SK-N-SH (cell line): ENCODE results near the gene KRTAP2-3. TPM values are rescaled to one million over a fixed set of nuclear protein-coding genes. Genes with fewer than 3 reads are reported as not detected.

Experiments
- CTCF ChIA-PET: fragments of 300-600, 350-600 bp; formaldehyde crosslinking; extraction: SDS; loops from one replicate; lab custom pipeline; 2021; lab: Yijun Ruan, JAX
- POLR2A ChIA-PET: fragments of 350-600 bp; sonication (Branson Sonifier 250); formaldehyde crosslinking; extraction: SDS; loops from one replicate; lab custom pipeline; 2020; ENCODE audit warnings: antibody characterized with exemption, inconsistent platforms; lab: Yijun Ruan, JAX
- DNase-seq: peaks from one replicate; pipeline ENCODE4 v3.0.0; 2012
- H2AFZ ChIP-seq: fragments of 200-600 bp; sonication (generic); 2 replicates; pipeline ENCODE4 v1.8.1; 2016; ENCODE audit warnings: antibody characterized with exemption, mild to moderate bottlenecking, low read depth
- H3F3A ChIP-seq: fragments of 200-600 bp; sonication (generic); replicated peaks from 2 replicates; pipeline ENCODE3; 2016; ENCODE audit warnings: antibody characterized with exemption, mild to moderate bottlenecking; ENCODE audit not compliant: insufficient read depth
- H3K27ac ChIP-seq, 2 experiments: fragments of 200-500 bp in 1 of 2; fragments of 200-600 bp in 1 of 2; sonication (Bioruptor generic) in 1 of 2; sonication (generic), shearing (Covaris generic) in 1 of 2; 2 replicates each; pipeline versions ENCODE4 v1.5.1 to v1.6.1; 2014 to 2016; ENCODE audit warnings: low read depth in 2 of 2, inconsistent platforms in 1 of 2, low read length in 1 of 2, mild to moderate bottlenecking in 1 of 2, mixed read lengths in 1 of 2
- H3K27me3 ChIP-seq: fragments of 200-600 bp; sonication (generic), shearing (Covaris generic); 2 replicates; pipeline ENCODE4 v1.6.1; 2016; ENCODE audit warnings: mixed run types; ENCODE audit not compliant: insufficient read depth
- H3K36me3 ChIP-seq, 2 experiments: fragments of 200-500 bp in 1 of 2; fragments of 200-600 bp in 1 of 2; sonication (Bioruptor generic) in 1 of 2; sonication (generic) in 1 of 2; replicated peaks in 1 of 2; 2 replicates each; pipeline versions ENCODE3 to v1.5.1; 2014 to 2016; ENCODE audit warnings: low read length in 1 of 2, mild to moderate bottlenecking in 1 of 2; ENCODE audit not compliant: insufficient read depth in 2 of 2, control insufficient read depth in 1 of 2
- H3K4me1 ChIP-seq, 2 experiments: fragments of 200-500 bp in 1 of 2; fragments of 200-600 bp in 1 of 2; sonication (Bioruptor generic) in 1 of 2; sonication (generic), shearing (Covaris generic) in 1 of 2; 2 replicates each; pipeline versions ENCODE4 v1.5.1 to v1.6.1; 2014 to 2016; ENCODE audit warnings: low read depth in 1 of 2, low read length in 1 of 2, mixed run types in 1 of 2; ENCODE audit not compliant: insufficient read depth in 2 of 2, control insufficient read depth in 1 of 2
- H3K4me2 ChIP-seq: fragments of 200-600 bp; sonication (generic), shearing (Covaris generic); 2 replicates; pipeline ENCODE4 v1.6.1; 2017; ENCODE audit warnings: mixed run types
- H3K4me3 ChIP-seq, 2 experiments: fragments of 200-500 bp in 1 of 2; fragments of 200-600 bp in 1 of 2; sonication (Bioruptor generic) in 1 of 2; sonication (generic), shearing (Covaris generic) in 1 of 2; 2 replicates each; pipeline versions ENCODE4 v1.5.1 to v1.8.1; 2014 to 2016; ENCODE audit warnings: low read depth in 2 of 2, inconsistent platforms in 1 of 2, low read length in 1 of 2, mild to moderate bottlenecking in 1 of 2, mixed read lengths in 1 of 2, moderate library complexity in 1 of 2
- H3K79me2 ChIP-seq: fragments of 200-600 bp; sonication (generic); 2 replicates; pipeline ENCODE4 v1.8.1; 2017; ENCODE audit warnings: mild to moderate bottlenecking; ENCODE audit not compliant: insufficient read depth
- H3K9ac ChIP-seq: fragments of 200-600 bp; sonication (generic); 2 replicates; pipeline ENCODE4 v1.6.1; 2017; ENCODE audit warnings: mixed run types
- H3K9me2 ChIP-seq: fragments of 200-600 bp; sonication (generic); 2 replicates; pipeline ENCODE4 v1.6.1; 2017; ENCODE audit warnings: mixed run types
- H3K9me3 ChIP-seq: fragments of 200-600 bp; sonication (generic); 2 replicates; pipeline ENCODE4 v1.6.1; 2017; ENCODE audit warnings: mixed run types, mild to moderate bottlenecking, moderate library complexity
- H4K20me1 ChIP-seq: fragments of 200-600 bp; sonication (generic); 2 replicates; pipeline ENCODE4 v1.6.1; 2017; ENCODE audit warnings: mild to moderate bottlenecking, mixed run types; ENCODE audit not compliant: insufficient read depth
- CHD2 ChIP-seq: fragments of 150-350 bp; IDR thresholded peaks from 2 replicates; pipeline ENCODE4 v1.6.1; 2018; ENCODE audit warnings: low read length; ENCODE audit not compliant: partially characterized antibody
- FOSL2 ChIP-seq: IDR thresholded peaks from 2 replicates; pipeline ENCODE4 v1.4.0; 2012; ENCODE audit warnings: low read depth, mild to moderate bottlenecking, moderate library complexity, borderline replicate concordance
- GABPA ChIP-seq: IDR thresholded peaks from 2 replicates; pipeline ENCODE4 v1.4.0; 2012; ENCODE audit warnings: low read depth, mild to moderate bottlenecking
- GATA2 ChIP-seq: sonication (generic); formaldehyde crosslinking; IDR thresholded peaks from 2 replicates; pipeline ENCODE4 v1.5.0; 2020; ENCODE audit warnings: mild to moderate bottlenecking, missing genetic modification reagents
- MEF2A ChIP-seq: IDR thresholded peaks from 2 replicates; pipeline ENCODE4 v1.4.0; 2012; ENCODE audit warnings: low read depth, borderline replicate concordance
- NFIC ChIP-seq: IDR thresholded peaks from 2 replicates; pipeline ENCODE4 v1.4.0; 2012; ENCODE audit warnings: borderline replicate concordance
- RAD21 ChIP-seq: IDR thresholded peaks from 2 replicates; pipeline ENCODE4 v1.6.1; 2012; ENCODE audit warnings: mild to moderate bottlenecking, low read length
- RFX5 ChIP-seq: IDR thresholded peaks from 2 replicates; pipeline ENCODE4 v1.6.1; 2012; ENCODE audit warnings: mild to moderate bottlenecking, improper control_type of control experiment, low read length
- RXRA ChIP-seq: IDR thresholded peaks from 2 replicates; pipeline ENCODE4 v1.4.0; 2012; ENCODE audit warnings: low read depth, mild to moderate bottlenecking, borderline replicate concordance
- SIN3A ChIP-seq: IDR thresholded peaks from 2 replicates; pipeline ENCODE4 v1.6.1; 2012; ENCODE audit warnings: low read depth, mild to moderate bottlenecking, low read length, moderate library complexity, borderline replicate concordance
- SMC3 ChIP-seq: IDR thresholded peaks from 2 replicates; pipeline ENCODE4 v1.6.1; 2012; ENCODE audit warnings: low read depth, low read length, improper control_type of control experiment
- YY1 ChIP-seq: IDR thresholded peaks from 2 replicates; pipeline ENCODE4 v1.4.0; 2012; ENCODE audit warnings: low read depth, mild to moderate bottlenecking
- polyA plus RNA-seq, 3 experiments: library from polyadenylated mRNA; depleted of rRNA; stranded (reverse); fragments of >200 nt; gene quantifications; 2 replicates each; pipeline ENCODE4 v1.2.3, GENCODE V29; 2012
- TF ChIP-seq, protein P1 (sequence below): IDR thresholded peaks from 2 replicates; pipeline ENCODE4 v1.4.0; 2012; ENCODE audit warnings: low read depth, borderline replicate concordance
- TF ChIP-seq, protein P2 (sequence below): fragments of 150-350 bp; IDR thresholded peaks from 2 replicates; pipeline ENCODE4 v1.6.1; 2017; ENCODE audit warnings: antibody characterized with exemption, low read length, low read depth, borderline replicate concordance
- TF ChIP-seq, protein P3 (sequence below): IDR thresholded peaks from 2 replicates; pipeline ENCODE4 v1.4.0; 2012; ENCODE audit warnings: low read depth, borderline replicate concordance
- TF ChIP-seq, protein P4 (sequence below): IDR thresholded peaks from 2 replicates; pipeline ENCODE4; 2012
- TF ChIP-seq, protein P5 (sequence below): IDR thresholded peaks from 2 replicates; pipeline ENCODE4 v1.6.1; 2012; ENCODE audit warnings: mild to moderate bottlenecking, low read depth, low read length, moderate library complexity

The KRTAP2-3 gene
- polyA plus RNA-seq, 1 of the 3 experiments (the other 2 are of a cell fraction): 0.39 TPM

DNA sequence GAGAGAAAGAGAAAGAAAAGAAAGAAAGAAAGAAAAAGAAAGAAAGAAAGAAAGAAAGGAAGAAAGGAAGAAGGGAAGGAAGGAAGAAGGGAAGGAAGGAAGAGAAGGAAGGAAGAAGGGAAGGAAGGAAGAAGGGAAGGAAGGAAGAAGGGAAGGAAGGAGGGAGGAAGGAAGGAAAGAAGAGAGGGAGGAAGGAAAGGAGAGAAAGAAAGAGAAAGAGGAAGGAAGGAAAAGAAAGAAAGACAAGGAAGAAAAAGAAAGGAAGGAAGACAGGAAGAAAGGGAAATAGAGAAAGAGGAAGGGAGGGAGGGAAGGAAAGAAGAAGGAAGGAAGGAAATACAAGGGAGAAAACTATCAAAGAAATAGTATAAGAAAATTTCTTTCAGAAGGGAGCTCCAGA lies 16.9 kb upstream of the KRTAP2-3 start:
- CTCF ChIA-PET: no interaction called here
- no peaks in the 10 kb centered on the region for H3K79me2 ChIP-seq

More for the DNA sequence above, 16.9 kb upstream of the KRTAP2-3 start:
- Histone ChIP-seq H3K9ac (no peak overlapping the region), H3K4me3 (no peak overlapping the region), H3K9me2 (no peaks in the 10 kb centered on the region; the same call in 1 of the 2 replicates), H3K9me3 (no peaks in the 10 kb centered on the region), H3F3A (no peaks in the 10 kb centered on the region), H2AFZ (no peak overlapping the region), H4K20me1 (no peaks in the 10 kb centered on the region), H3K27ac (no peak overlapping the region), H3K4me1 (no peaks in the 10 kb centered on the region), H3K27me3 (no peaks in the 10 kb centered on the region), H3K4me2 (no peak overlapping the region), H3K36me3 (no peaks in the 10 kb centered on the region)
- POLR2A ChIA-PET: no interaction called here
- TF ChIP-seq, protein P1, sequence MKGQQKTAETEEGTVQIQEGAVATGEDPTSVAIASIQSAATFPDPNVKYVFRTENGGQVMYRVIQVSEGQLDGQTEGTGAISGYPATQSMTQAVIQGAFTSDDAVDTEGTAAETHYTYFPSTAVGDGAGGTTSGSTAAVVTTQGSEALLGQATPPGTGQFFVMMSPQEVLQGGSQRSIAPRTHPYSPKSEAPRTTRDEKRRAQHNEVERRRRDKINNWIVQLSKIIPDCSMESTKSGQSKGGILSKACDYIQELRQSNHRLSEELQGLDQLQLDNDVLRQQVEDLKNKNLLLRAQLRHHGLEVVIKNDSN: no peak
- TF ChIP-seq SIN3A: no peak
- TF ChIP-seq, protein P2, sequence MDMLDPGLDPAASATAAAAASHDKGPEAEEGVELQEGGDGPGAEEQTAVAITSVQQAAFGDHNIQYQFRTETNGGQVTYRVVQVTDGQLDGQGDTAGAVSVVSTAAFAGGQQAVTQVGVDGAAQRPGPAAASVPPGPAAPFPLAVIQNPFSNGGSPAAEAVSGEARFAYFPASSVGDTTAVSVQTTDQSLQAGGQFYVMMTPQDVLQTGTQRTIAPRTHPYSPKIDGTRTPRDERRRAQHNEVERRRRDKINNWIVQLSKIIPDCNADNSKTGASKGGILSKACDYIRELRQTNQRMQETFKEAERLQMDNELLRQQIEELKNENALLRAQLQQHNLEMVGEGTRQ: no peak
- no peak for TF ChIP-seq YY1
- TF ChIP-seq CHD2: no peak
- TF ChIP-seq SMC3: no peak
- TF ChIP-seq, protein P3, sequence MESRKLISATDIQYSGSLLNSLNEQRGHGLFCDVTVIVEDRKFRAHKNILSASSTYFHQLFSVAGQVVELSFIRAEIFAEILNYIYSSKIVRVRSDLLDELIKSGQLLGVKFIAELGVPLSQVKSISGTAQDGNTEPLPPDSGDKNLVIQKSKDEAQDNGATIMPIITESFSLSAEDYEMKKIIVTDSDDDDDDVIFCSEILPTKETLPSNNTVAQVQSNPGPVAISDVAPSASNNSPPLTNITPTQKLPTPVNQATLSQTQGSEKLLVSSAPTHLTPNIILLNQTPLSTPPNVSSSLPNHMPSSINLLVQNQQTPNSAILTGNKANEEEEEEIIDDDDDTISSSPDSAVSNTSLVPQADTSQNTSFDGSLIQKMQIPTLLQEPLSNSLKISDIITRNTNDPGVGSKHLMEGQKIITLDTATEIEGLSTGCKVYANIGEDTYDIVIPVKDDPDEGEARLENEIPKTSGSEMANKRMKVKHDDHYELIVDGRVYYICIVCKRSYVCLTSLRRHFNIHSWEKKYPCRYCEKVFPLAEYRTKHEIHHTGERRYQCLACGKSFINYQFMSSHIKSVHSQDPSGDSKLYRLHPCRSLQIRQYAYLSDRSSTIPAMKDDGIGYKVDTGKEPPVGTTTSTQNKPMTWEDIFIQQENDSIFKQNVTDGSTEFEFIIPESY: no peak
- TF ChIP-seq GABPA: no peak
- no peak for TF ChIP-seq RAD21
- TF ChIP-seq NFIC: no peak
- TF ChIP-seq, protein P4, sequence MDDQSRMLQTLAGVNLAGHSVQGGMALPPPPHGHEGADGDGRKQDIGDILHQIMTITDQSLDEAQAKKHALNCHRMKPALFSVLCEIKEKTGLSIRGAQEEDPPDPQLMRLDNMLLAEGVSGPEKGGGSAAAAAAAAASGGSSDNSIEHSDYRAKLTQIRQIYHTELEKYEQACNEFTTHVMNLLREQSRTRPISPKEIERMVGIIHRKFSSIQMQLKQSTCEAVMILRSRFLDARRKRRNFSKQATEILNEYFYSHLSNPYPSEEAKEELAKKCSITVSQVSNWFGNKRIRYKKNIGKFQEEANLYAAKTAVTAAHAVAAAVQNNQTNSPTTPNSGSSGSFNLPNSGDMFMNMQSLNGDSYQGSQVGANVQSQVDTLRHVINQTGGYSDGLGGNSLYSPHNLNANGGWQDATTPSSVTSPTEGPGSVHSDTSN: no peak
- TF ChIP-seq RXRA: no peak
- no peak for TF ChIP-seq GATA2 (CRISPR knock-in tag)
- TF ChIP-seq MEF2A: no peak
- TF ChIP-seq, protein P5, sequence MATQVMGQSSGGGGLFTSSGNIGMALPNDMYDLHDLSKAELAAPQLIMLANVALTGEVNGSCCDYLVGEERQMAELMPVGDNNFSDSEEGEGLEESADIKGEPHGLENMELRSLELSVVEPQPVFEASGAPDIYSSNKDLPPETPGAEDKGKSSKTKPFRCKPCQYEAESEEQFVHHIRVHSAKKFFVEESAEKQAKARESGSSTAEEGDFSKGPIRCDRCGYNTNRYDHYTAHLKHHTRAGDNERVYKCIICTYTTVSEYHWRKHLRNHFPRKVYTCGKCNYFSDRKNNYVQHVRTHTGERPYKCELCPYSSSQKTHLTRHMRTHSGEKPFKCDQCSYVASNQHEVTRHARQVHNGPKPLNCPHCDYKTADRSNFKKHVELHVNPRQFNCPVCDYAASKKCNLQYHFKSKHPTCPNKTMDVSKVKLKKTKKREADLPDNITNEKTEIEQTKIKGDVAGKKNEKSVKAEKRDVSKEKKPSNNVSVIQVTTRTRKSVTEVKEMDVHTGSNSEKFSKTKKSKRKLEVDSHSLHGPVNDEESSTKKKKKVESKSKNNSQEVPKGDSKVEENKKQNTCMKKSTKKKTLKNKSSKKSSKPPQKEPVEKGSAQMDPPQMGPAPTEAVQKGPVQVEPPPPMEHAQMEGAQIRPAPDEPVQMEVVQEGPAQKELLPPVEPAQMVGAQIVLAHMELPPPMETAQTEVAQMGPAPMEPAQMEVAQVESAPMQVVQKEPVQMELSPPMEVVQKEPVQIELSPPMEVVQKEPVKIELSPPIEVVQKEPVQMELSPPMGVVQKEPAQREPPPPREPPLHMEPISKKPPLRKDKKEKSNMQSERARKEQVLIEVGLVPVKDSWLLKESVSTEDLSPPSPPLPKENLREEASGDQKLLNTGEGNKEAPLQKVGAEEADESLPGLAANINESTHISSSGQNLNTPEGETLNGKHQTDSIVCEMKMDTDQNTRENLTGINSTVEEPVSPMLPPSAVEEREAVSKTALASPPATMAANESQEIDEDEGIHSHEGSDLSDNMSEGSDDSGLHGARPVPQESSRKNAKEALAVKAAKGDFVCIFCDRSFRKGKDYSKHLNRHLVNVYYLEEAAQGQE: no peak
- TF ChIP-seq FOSL2: no peak
- no peak for TF ChIP-seq RFX5
- DNase-seq: no peak
